IPS-20b (cell line): ENCODE data around the gene TPD52L1.
"Not testable (repeated sequence)": the region's sequence is repeated elsewhere in the genome, so short reads cannot be mapped to it uniquely, and the experiment has no call there.

Experiments
- H3K27ac ChIP-seq: one replicate; pipeline ENCODE4 v1.5.1; 2013; ENCODE audit warnings: low read length
- H3K27me3 ChIP-seq: 2 replicates; pipeline ENCODE4 v1.6.1; 2013; ENCODE audit warnings: mild to moderate bottlenecking, low read length, inconsistent platforms; ENCODE audit not compliant: insufficient read depth
- H3K36me3 ChIP-seq: 2 replicates; pipeline ENCODE4 v1.6.1; 2013; ENCODE audit warnings: low read depth, mild to moderate bottlenecking, inconsistent platforms, low read length, moderate library complexity; ENCODE audit not compliant: insufficient read depth
- H3K4me1 ChIP-seq: 2 replicates; pipeline ENCODE4 v1.6.1; 2013; ENCODE audit warnings: mild to moderate bottlenecking, control low read depth, inconsistent platforms, low read length, moderate library complexity; ENCODE audit not compliant: insufficient read depth
- H3K4me3 ChIP-seq: 2 replicates; pipeline ENCODE4 v1.5.1; 2013; ENCODE audit warnings: mild to moderate bottlenecking, low read length, inconsistent platforms
- H3K9ac ChIP-seq: 2 replicates; pipeline ENCODE4 v1.6.1; 2013; ENCODE audit warnings: low read depth, mild to moderate bottlenecking, inconsistent platforms, low read length, moderate library complexity
- H3K9me3 ChIP-seq: 2 replicates; pipeline ENCODE4 v1.6.1; 2013; ENCODE audit warnings: mild to moderate bottlenecking, low read depth, low read length, inconsistent platforms; ENCODE audit not compliant: insufficient read depth

TPD52L1 gene

GRCh38 chr6:125144822-125145221 lies 8.8 kb upstream of the TPD52L1 start:
- H3K9me3 ChIP-seq = no peaks in the 10 kb centered on the region
- no peaks in the 10 kb centered on the region for H3K36me3 ChIP-seq
- H3K9ac ChIP-seq = no peak overlapping the region
- H3K27ac ChIP-seq = no peak overlapping the region
- H3K4me3 ChIP-seq = no peak overlapping the region
- H3K27me3 ChIP-seq = no peaks in the 10 kb centered on the region
- H3K4me1 ChIP-seq = no peaks in the 10 kb centered on the region

- H3K9ac ChIP-seq = no peak overlapping the region
- no peak overlapping the region for H3K4me3 ChIP-seq
- H3K9me3 ChIP-seq = no peaks in the 10 kb centered on the region
- peaks cover 20% of the 10 kb centered on the region for H3K27me3 ChIP-seq
- no peaks in the 10 kb centered on the region for H3K36me3 ChIP-seq
- H3K27ac ChIP-seq = no peak overlapping the region
- no peaks in the 10 kb centered on the region for H3K4me1 ChIP-seq
These were observed 4.1 kb upstream of the TPD52L1 start for GRCh38 chr6:125149256-125150144.

GRCh38 chr6:125151700-125152099 lies 1.9 kb upstream of the TPD52L1 start:
- Histone ChIP-seq H3K4me3 (no peak overlapping the region), H3K9me3 (no peaks in the 10 kb centered on the region), H3K9ac (no peak overlapping the region), H3K27me3 (peaks cover 35% of the 10 kb centered on the region), H3K4me1 (no peaks in the 10 kb centered on the region), H3K36me3 (no peaks in the 10 kb centered on the region), H3K27ac (no peak overlapping the region)

- peaks cover 35% of the 10 kb centered on the region for H3K27me3 ChIP-seq
- H3K4me3 ChIP-seq = peak overlapping the region; percentile 70
- no peaks in the 10 kb centered on the region for H3K9me3 ChIP-seq
- H3K27ac ChIP-seq = no peak overlapping the region
- H3K4me1 ChIP-seq = no peaks in the 10 kb centered on the region
- H3K36me3 ChIP-seq = no peaks in the 10 kb centered on the region
- H3K9ac ChIP-seq = peak overlapping the region; percentile 20; the same call in 1 of the 2 replicates
These were observed 666 bp downstream of the TPD52L1 start for GRCh38 chr6:125154118-125154760.

- Histone ChIP-seq H3K4me3 (peak overlapping the region; percentile 70), H3K27me3 (peaks cover 35% of the 10 kb centered on the region), H3K9me3 (no peaks in the 10 kb centered on the region), H3K27ac (no peak overlapping the region), H3K36me3 (no peaks in the 10 kb centered on the region), H3K9ac (peak overlapping the region; percentile 20; the same call in 1 of the 2 replicates), H3K4me1 (no peaks in the 10 kb centered on the region)
These were observed 1.2 kb downstream of the TPD52L1 start for GRCh38 chr6:125154761-125155135.

GRCh38 chr6:125155344-125155743 lies 1.8 kb downstream of the TPD52L1 start:
- Histone ChIP-seq H3K36me3 (no peaks in the 10 kb centered on the region), H3K27ac (no peak overlapping the region), H3K4me3 (no peak overlapping the region), H3K9me3 (no peaks in the 10 kb centered on the region), H3K9ac (no peak overlapping the region), H3K27me3 (peaks cover 35% of the 10 kb centered on the region), H3K4me1 (no peaks in the 10 kb centered on the region)

- H3K4me3 ChIP-seq = no peak overlapping the region
- no peaks in the 10 kb centered on the region for H3K4me1 ChIP-seq
- H3K9me3 ChIP-seq = no peaks in the 10 kb centered on the region
- H3K27ac ChIP-seq = no peak overlapping the region
- no peak overlapping the region for H3K9ac ChIP-seq
- peaks cover 35% of the 10 kb centered on the region for H3K27me3 ChIP-seq
- no peaks in the 10 kb centered on the region for H3K36me3 ChIP-seq
These were observed 2.9 kb downstream of the TPD52L1 start for GRCh38 chr6:125156496-125156895.

GRCh38 chr6:125157280-125157679 lies 3.7 kb downstream of the TPD52L1 start:
- peaks cover 35% of the 10 kb centered on the region for H3K27me3 ChIP-seq
- H3K4me1 ChIP-seq = no peaks in the 10 kb centered on the region
- no peaks in the 10 kb centered on the region for H3K36me3 ChIP-seq
- H3K27ac ChIP-seq = no peak overlapping the region
- no peaks in the 10 kb centered on the region for H3K9me3 ChIP-seq
- H3K9ac ChIP-seq = no peak overlapping the region
- no peak overlapping the region for H3K4me3 ChIP-seq

GRCh38 chr6:125157725-125158124 lies 4.2 kb downstream of the TPD52L1 start:
- Histone ChIP-seq H3K4me1 (no peaks in the 10 kb centered on the region), H3K27me3 (peaks cover 32% of the 10 kb centered on the region), H3K4me3 (no peak overlapping the region), H3K27ac (no peak overlapping the region), H3K9ac (no peak overlapping the region), H3K36me3 (no peaks in the 10 kb centered on the region), H3K9me3 (no peaks in the 10 kb centered on the region)

GRCh38 chr6:125163339-125163738 lies 9.8 kb downstream of the TPD52L1 start:
- not testable (repeated sequence) for H3K9me3 ChIP-seq, H3K36me3 ChIP-seq, H3K4me3 ChIP-seq, H3K9ac ChIP-seq, H3K4me1 ChIP-seq, H3K27ac ChIP-seq, H3K27me3 ChIP-seq

GRCh38 chr6:125163811-125164210 lies 10.2 kb downstream of the TPD52L1 start:
- Histone ChIP-seq H3K27me3 (no peaks in the 10 kb centered on the region), H3K36me3 (no peaks in the 10 kb centered on the region), H3K27ac (no peak overlapping the region), H3K9ac (no peak overlapping the region), H3K4me3 (no peak overlapping the region), H3K9me3 (no peaks in the 10 kb centered on the region), H3K4me1 (no peaks in the 10 kb centered on the region)

GRCh38 chr6:125164696-125165095 lies 11.1 kb downstream of the TPD52L1 start:
- Histone ChIP-seq H3K9ac (no peak overlapping the region), H3K27me3 (no peaks in the 10 kb centered on the region), H3K9me3 (no peaks in the 10 kb centered on the region), H3K36me3 (no peaks in the 10 kb centered on the region), H3K27ac (no peak overlapping the region), H3K4me3 (no peak overlapping the region), H3K4me1 (no peaks in the 10 kb centered on the region)
